ENCODE measurements around the gene DTD2. TPM values are rescaled to one million over a fixed set of nuclear protein-coding genes. Genes with fewer than 3 reads are reported as not detected.

DTD2 gene
- total RNA-seq (2014; rRNA removed) (35.9 and 36.8 TPM in 2 replicates), Bru-seq, nascent RNA (percentile 83 among the genes with signal in this experiment), BruChase-seq, experiment 1, labeled RNA remaining after a 6-hour chase (percentile 92 among the genes with signal in this experiment), BruChase-seq, experiment 2, labeled RNA remaining after a 2-hour chase (percentile 89 among the genes with signal in this experiment)
- long read RNA-seq, transcript DTD2-203 (3 exons, 823 nt) = major isoform, 13 of 22 reads
- long read RNA-seq, partial matches to known transcripts = 0 of 22 reads
- long read RNA-seq, other reads (novel, unspliced or antisense) = 5 of 22 reads

DNA sequence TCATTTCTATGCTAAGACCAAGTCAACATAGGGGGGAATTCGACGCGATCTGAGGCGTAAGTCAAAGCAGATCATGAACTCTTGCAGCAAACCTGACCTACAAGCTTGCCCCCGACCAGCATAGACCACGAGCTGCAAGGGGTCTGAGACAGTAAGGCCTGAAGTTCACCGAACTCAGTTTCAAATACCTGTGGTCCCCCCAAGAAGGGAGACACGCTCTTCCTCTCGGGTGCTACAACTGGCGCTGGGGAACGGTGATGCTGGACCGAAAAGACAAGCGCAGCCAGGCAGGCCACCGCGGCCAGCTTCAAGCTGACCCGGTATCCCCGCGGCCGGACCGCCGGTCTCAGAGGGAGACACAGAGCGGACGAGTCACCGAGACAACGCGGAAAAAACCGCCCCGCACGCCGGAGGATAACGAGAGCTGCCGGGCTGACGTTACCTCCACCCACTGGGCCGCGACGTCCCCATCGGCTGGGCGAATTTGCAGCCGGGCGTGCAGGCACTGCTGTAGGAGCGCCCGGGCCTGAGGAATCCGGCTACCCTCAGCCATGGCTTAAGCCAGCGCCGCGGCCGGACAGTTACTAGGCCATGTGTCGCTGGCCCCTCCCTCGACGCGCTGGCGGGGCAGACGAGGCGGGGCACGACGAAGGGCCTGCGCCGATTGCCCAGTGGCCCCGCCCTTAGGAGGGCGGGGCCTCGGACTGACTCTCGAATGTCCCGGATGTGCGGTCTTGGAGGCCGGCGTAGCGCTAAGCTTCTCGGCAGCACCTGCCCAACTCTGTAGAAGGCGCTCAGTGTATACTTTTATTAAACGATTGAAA lies at the start of gene DTD2:
Gene DTD2 (minus strand): TSS at position 666 of the 824 bp plus-strand sequence. CDS start 113 bp downstream, at position 553.
- Histone ChIP-seq H3K4me3 (ENCODE audit: low read length) (peak within 1 kb of the TSS; percentile 93), H3F3A (ENCODE audit: low read length, unreplicated experiment) (no peaks in the 10 kb centered on the region), H2AFZ (ENCODE audit: low read length) (peak within 1 kb of the TSS; percentile 86), H3K4me1 (ENCODE audit: insufficient read depth, low read length) (peaks cover 20% of the 10 kb centered on the region), H3K27me3 (ENCODE audit: low read length) (no peaks in the 10 kb centered on the region), H4K20me1 (ENCODE audit: low read length) (no peaks in the 10 kb centered on the region), H3K79me2 (ENCODE audit: low read length) (peaks cover 28% of the 10 kb centered on the region), H3K27ac (ENCODE audit: low read length) (peak within 1 kb of the TSS; percentile 74), H3K4me2 (ENCODE audit: low read length) (peak within 1 kb of the TSS; percentile 88), H3K9me3 (ENCODE audit: low read length) (no peaks in the 10 kb centered on the region), H3K9me2 (replicated peaks; ENCODE audit: low read length) (no peaks in the 10 kb centered on the region), H3K9ac (ENCODE audit: low read length) (peak within 1 kb of the TSS; percentile 96), H3K36me3 (ENCODE audit: low read depth, low read length) (peaks cover 4% of the 10 kb centered on the region; the same call in 1 of the 2 replicates)
- DNase-seq (peak; percentile 99), ATAC-seq (peak; percentile 99)
- POLR2A ChIA-PET (ENCODE audit: unreplicated experiment) = interaction anchor here (0.6 to 1.0 kb wide), 7 partner anchors 8 to 1539 kb away, joined by 3 to 14 read pairs (median 3); partner anchors contain the start of gene HEATR5A
- TF ChIP-seq EZH2phosphoT487 (IDR thresholded peaks at IDR 0.05; ENCODE audit: borderline replicate concordance, low read length) (no peak), EZH2 (IDR thresholded peaks at IDR 0.05; ENCODE audit: low read length, unreplicated experiment) (no peak)
- TF ChIP-seq, protein P1, sequence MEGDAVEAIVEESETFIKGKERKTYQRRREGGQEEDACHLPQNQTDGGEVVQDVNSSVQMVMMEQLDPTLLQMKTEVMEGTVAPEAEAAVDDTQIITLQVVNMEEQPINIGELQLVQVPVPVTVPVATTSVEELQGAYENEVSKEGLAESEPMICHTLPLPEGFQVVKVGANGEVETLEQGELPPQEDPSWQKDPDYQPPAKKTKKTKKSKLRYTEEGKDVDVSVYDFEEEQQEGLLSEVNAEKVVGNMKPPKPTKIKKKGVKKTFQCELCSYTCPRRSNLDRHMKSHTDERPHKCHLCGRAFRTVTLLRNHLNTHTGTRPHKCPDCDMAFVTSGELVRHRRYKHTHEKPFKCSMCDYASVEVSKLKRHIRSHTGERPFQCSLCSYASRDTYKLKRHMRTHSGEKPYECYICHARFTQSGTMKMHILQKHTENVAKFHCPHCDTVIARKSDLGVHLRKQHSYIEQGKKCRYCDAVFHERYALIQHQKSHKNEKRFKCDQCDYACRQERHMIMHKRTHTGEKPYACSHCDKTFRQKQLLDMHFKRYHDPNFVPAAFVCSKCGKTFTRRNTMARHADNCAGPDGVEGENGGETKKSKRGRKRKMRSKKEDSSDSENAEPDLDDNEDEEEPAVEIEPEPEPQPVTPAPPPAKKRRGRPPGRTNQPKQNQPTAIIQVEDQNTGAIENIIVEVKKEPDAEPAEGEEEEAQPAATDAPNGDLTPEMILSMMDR (conservative IDR thresholded peaks at IDR 0.05; ENCODE audit: low read depth, low read length) = no peak; the same call in 1 of the 2 replicates
- BruUV-seq (replicated peaks) = TSS peak; percentile 86
- intact Hi-C loops (cut with micrococcal nuclease) = loop anchor here (5.0 to 10.0 kb wide), 4 partner anchors 200 to 1015 kb away; partner anchors contain the start of gene HECTD1
- CTCF ChIA-PET = interaction anchor here (0.6 kb wide), 3 partner anchors 53 to 1241 kb away, joined by 3 read pairs; partner anchors contain the start of gene RNU6-8

DNA sequence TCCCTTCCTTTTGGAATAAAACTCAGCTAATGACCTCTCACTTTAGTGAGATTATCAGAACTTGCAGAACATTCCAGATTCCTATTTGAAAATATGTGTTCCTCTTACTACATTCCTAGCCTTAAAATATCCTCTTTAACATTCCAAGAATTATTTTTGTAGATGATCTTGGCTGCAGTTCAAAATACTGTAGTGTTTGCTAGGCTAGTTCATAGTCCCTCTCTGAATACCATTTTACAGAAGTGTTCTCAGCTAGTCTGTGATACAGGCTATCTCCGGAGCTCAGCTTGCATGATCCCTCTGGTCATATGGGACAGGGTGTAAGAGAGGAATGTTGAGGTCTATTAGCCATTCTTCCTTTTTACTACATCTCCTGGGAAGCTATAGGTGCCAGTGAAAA lies 48.1 kb upstream of the DTD2 start:
- ChIA-PET POLR2A (ENCODE audit: unreplicated experiment) (no interaction called here), CTCF (no interaction called here)
- Histone ChIP-seq H3F3A (ENCODE audit: low read length, unreplicated experiment) (no peaks in the 10 kb centered on the region), H3K27me3 (ENCODE audit: low read length) (no peaks in the 10 kb centered on the region), H3K4me3 (ENCODE audit: low read length) (no peak overlapping the region), H2AFZ (ENCODE audit: low read length) (no peak overlapping the region), H4K20me1 (ENCODE audit: low read length) (no peaks in the 10 kb centered on the region), H3K9me3 (ENCODE audit: low read length) (no peaks in the 10 kb centered on the region), H3K9me2 (replicated peaks; ENCODE audit: low read length) (no peaks in the 10 kb centered on the region), H3K79me2 (ENCODE audit: low read length) (no peaks in the 10 kb centered on the region), H3K9ac (ENCODE audit: low read length) (no peak overlapping the region), H3K27ac (ENCODE audit: low read length) (no peak overlapping the region), H3K4me1 (ENCODE audit: insufficient read depth, low read length) (no peaks in the 10 kb centered on the region), H3K4me2 (ENCODE audit: low read length) (no peak overlapping the region), H3K36me3 (ENCODE audit: low read depth, low read length) (no peaks in the 10 kb centered on the region)
- intact Hi-C loops (cut with micrococcal nuclease) = no loop called here
- DNase-seq (no peak), ATAC-seq (peak; percentile 15; the same call in 1 of the 2 replicates)
- TF ChIP-seq, protein P1 (conservative IDR thresholded peaks at IDR 0.05; ENCODE audit: low read depth, low read length) = no peak
- no peak for TF ChIP-seq EZH2 (IDR thresholded peaks at IDR 0.05; ENCODE audit: low read length, unreplicated experiment)
- no peak for TF ChIP-seq EZH2phosphoT487 (IDR thresholded peaks at IDR 0.05; ENCODE audit: borderline replicate concordance, low read length)
- BruUV-seq (replicated peaks) = no TSS peak
